Motor neuron (in vitro differentiated cells): Measurements from ENCODE around the gene IGSF21. TPM values are rescaled to one million over a fixed set of nuclear protein-coding genes. Genes with fewer than 3 reads are reported as not detected.

ENCODE experiments used
- ATAC-seq, 8 experiments: fragments of 200-7000 bp; cut with Tn5 transposase; replicated peaks in 6 of 8; 2 replicates each; pipeline ENCODE4 v1.8.0; 2021; ENCODE audit warnings: mild to moderate bottlenecking in 8 of 8, moderate library complexity in 8 of 8
- H3K27ac ChIP-seq, 2 donors: fragments of 250-450 bp; sonication (Bioruptor Pico); 2 replicates each; pipeline ENCODE4 v1.9.0; 2021; ENCODE audit warnings: antibody characterized with exemption in 2 of 2, mild to moderate bottlenecking in 2 of 2, moderate library complexity in 1 of 2
- H3K4me1 ChIP-seq, 2 donors: fragments of 250-450 bp; sonication (Bioruptor Pico); replicated peaks in 1 of 2; 2 replicates each; pipeline ENCODE4 v1.6.1; 2021; ENCODE audit warnings: antibody characterized with exemption in 2 of 2, mild to moderate bottlenecking in 2 of 2, moderate library complexity in 1 of 2
- H3K4me3 ChIP-seq, 5 donors: fragments of 250-450 bp; sonication (Bioruptor Pico); 2 replicates each; pipeline ENCODE4 v1.9.0; 2021; ENCODE audit warnings: antibody characterized with exemption in 5 of 5, mild to moderate bottlenecking in 5 of 5, moderate library complexity in 4 of 5
- WGBS, 10 experiments: fragments of 450-650 bp; shearing (Covaris generic); methylation state at CpG; one replicate each; pipeline ENCODE4 v1.0.0; 2022; 5-methylcytosine and 5-hydroxymethylcytosine counted together
- in situ Hi-C, 9 experiments: fragments of 400-800 bp; cut with MboI; loops; one replicate each; pipeline ENCODE4 v1.15.0; 2021; ENCODE audit warnings: low sequenced_read_pairs in 9 of 9, low pct_unique_long_range_greater_than_20kb in 2 of 9; ENCODE audit not compliant: unreplicated experiment in 9 of 9
- total RNA-seq, 8 experiments: library from RNA; unstranded; fragments of 300-600 nt; gene quantifications; 2 replicates each; pipeline versions ENCODE4 v1.2.3 to v1.2.4, GENCODE V29; 2022

IGSF21 gene
- total RNA-seq, 8 experiments from 2014 or later: 0.36 to 74.2 (median 5.4) TPM

- WGBS, 10 experiments: 0 to 89% (median 73%) methylated on average over 1 to 4 of the region's 4 CpGs; no CpG with 5 or more reads in 6 of the 10 experiments
These were observed 17.4 kb downstream of the IGSF21 start for GRCh38 chr1:18124977-18125376.

GRCh38 chr1:18126616-18127015, 19.0 kb downstream of the IGSF21 start:
- WGBS, 10 experiments: 0 to 60% methylated on average over 1 of the region's 5 CpGs; no CpG with 5 or more reads in 8 of the 10 experiments
- Histone ChIP-seq H3K4me3 (no peak overlapping the region), H3K27ac (no peak overlapping the region), H3K4me1 (peaks cover 0 to 6% of the 10 kb centered on the region in 2 donors)
- ATAC-seq: no peak
- in situ Hi-C loops: no loop called here

More at GRCh38 chr1:18124977-18125376, 17.4 kb downstream of the IGSF21 start:
- no peak overlapping the region for H3K27ac ChIP-seq
- no peak overlapping the region for H3K4me3 ChIP-seq
- in situ Hi-C loops: loop anchor here in 3 of 9 experiments (25.0 kb wide), 2 partner anchors 213 to 463 kb away; no protein-coding TSS in a partner anchor
- ATAC-seq: no peak
- peaks cover 0 to 3% of the 10 kb centered on the region in 2 donors for H3K4me1 ChIP-seq

GRCh38 chr1:18128298-18128697, 20.7 kb downstream of the IGSF21 start:
- 0 to 100% (median 23%) methylated on average over 1 to 3 of the region's 4 CpGs; no CpG with 5 or more reads in 2 of the 10 experiments for WGBS, 10 experiments
- Histone ChIP-seq H3K4me3 (no peak overlapping the region), H3K27ac (no peak overlapping the region), H3K4me1 (peaks cover 0 to 10% of the 10 kb centered on the region in 2 donors)
- no peak for ATAC-seq
- in situ Hi-C loops: no loop called here

- no peak for ATAC-seq
- in situ Hi-C loops: no loop called here
- 0 to 80% (median 61%) methylated on average over 1 to 3 of the region's 3 CpGs; no CpG with 5 or more reads in 2 of the 10 experiments for WGBS, 10 experiments
- no peak overlapping the region for H3K4me3 ChIP-seq
- peaks cover 0 to 18% of the 10 kb centered on the region in 2 donors for H3K4me1 ChIP-seq
- no peak overlapping the region for H3K27ac ChIP-seq
These were observed 22.8 kb downstream of the IGSF21 start for GRCh38 chr1:18130356-18130755.

GRCh38 chr1:18132022-18132710, 24.6 kb downstream of the IGSF21 start:
- Histone ChIP-seq H3K4me3 (no peak overlapping the region), H3K27ac (no peak overlapping the region), H3K4me1 (peaks cover 0 to 18% of the 10 kb centered on the region in 2 donors)
- WGBS, 10 experiments: 33 to 73% methylated on average over 1 to 2 of the region's 2 CpGs; no CpG with 5 or more reads in 8 of the 10 experiments
- in situ Hi-C loops: no loop called here
- ATAC-seq: no peak

GRCh38 chr1:18132711-18133541, 25.3 kb downstream of the IGSF21 start:
- no peak overlapping the region for H3K4me3 ChIP-seq
- H3K4me1 ChIP-seq: peaks cover 0 to 18% of the 10 kb centered on the region in 2 donors
- in situ Hi-C loops: no loop called here
- peak in 2 of 8 experiments; percentile 32 to 39 for ATAC-seq
- 40 to 78% (median 54%) methylated on average over 1 to 13 of the region's 16 CpGs; no CpG with 5 or more reads in 4 of the 10 experiments for WGBS, 10 experiments
- H3K27ac ChIP-seq: no peak overlapping the region

GRCh38 chr1:18134324-18135046, 26.9 kb downstream of the IGSF21 start:
- no peak overlapping the region for H3K4me3 ChIP-seq
- ATAC-seq: peak in 4 of 8 experiments; percentile 60 to 77 (median 66)
- peaks cover 0 to 18% of the 10 kb centered on the region in 2 donors for H3K4me1 ChIP-seq
- H3K27ac ChIP-seq: peak overlapping the region in 1 of 2 donors; percentile 34
- in situ Hi-C loops: no loop called here
- WGBS, 10 experiments: 8 to 100% (median 67%) methylated on average over 1 to 6 of the region's 6 CpGs; no CpG with 5 or more reads in 3 of the 10 experiments

- no peak overlapping the region for H3K27ac ChIP-seq
- H3K4me3 ChIP-seq: no peak overlapping the region
- ATAC-seq: no peak
- H3K4me1 ChIP-seq: peaks cover 0 to 8% of the 10 kb centered on the region in 2 donors
- in situ Hi-C loops: no loop called here
- 19 to 81% (median 71%) methylated on average over 3 to 8 of the region's 8 CpGs; no CpG with 5 or more reads in 1 of the 10 experiments for WGBS, 10 experiments
These were observed 30.3 kb downstream of the IGSF21 start for GRCh38 chr1:18137759-18138345.

- no peak overlapping the region for H3K4me3 ChIP-seq
- in situ Hi-C loops: no loop called here
- peaks cover 0 to 5% of the 10 kb centered on the region in 2 donors for H3K4me1 ChIP-seq
- no peak overlapping the region for H3K27ac ChIP-seq
- WGBS, 10 experiments: 12 to 78% (median 59%) methylated on average over 2 to 12 of the region's 14 CpGs; no CpG with 5 or more reads in 2 of the 10 experiments
- peak in 2 of 8 experiments; percentile 31 to 63 for ATAC-seq
These were observed 31.8 kb downstream of the IGSF21 start for GRCh38 chr1:18139198-18139981.

- no peak overlapping the region for H3K4me3 ChIP-seq
- no peak overlapping the region for H3K27ac ChIP-seq
- 20 to 86% (median 55%) methylated on average over 2 to 5 of the region's 8 CpGs; no CpG with 5 or more reads in 5 of the 10 experiments for WGBS, 10 experiments
- no peaks in the 10 kb centered on the region for H3K4me1 ChIP-seq
- ATAC-seq: peak in 1 of 8 experiments; percentile 48
- in situ Hi-C loops: no loop called here
These were observed 32.8 kb downstream of the IGSF21 start for GRCh38 chr1:18140411-18140810.

- H3K27ac ChIP-seq: no peak overlapping the region
- H3K4me1 ChIP-seq: no peaks in the 10 kb centered on the region
- WGBS, 10 experiments: 40 to 100% (median 87%) methylated on average over 1 to 6 of the region's 6 CpGs; no CpG with 5 or more reads in 1 of the 10 experiments
- H3K4me3 ChIP-seq: no peak overlapping the region
- no peak for ATAC-seq
- in situ Hi-C loops: no loop called here
These were observed 34.1 kb downstream of the IGSF21 start for GRCh38 chr1:18141661-18142060.
